ENCODE results near the gene B4GALT5.

The B4GALT5 gene

GRCh38 chr20:49756241-49756640 is 42.6 kb upstream of the B4GALT5 start:
- H3K4me3 ChIP-seq (ENCODE audit: low read length): no peak overlapping the region
- TF ChIP-seq, protein P1, sequence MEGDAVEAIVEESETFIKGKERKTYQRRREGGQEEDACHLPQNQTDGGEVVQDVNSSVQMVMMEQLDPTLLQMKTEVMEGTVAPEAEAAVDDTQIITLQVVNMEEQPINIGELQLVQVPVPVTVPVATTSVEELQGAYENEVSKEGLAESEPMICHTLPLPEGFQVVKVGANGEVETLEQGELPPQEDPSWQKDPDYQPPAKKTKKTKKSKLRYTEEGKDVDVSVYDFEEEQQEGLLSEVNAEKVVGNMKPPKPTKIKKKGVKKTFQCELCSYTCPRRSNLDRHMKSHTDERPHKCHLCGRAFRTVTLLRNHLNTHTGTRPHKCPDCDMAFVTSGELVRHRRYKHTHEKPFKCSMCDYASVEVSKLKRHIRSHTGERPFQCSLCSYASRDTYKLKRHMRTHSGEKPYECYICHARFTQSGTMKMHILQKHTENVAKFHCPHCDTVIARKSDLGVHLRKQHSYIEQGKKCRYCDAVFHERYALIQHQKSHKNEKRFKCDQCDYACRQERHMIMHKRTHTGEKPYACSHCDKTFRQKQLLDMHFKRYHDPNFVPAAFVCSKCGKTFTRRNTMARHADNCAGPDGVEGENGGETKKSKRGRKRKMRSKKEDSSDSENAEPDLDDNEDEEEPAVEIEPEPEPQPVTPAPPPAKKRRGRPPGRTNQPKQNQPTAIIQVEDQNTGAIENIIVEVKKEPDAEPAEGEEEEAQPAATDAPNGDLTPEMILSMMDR (IDR thresholded peaks at IDR 0.05; ENCODE audit: insufficient read depth, low read depth, low read length, missing control alignments): no peak
- no peak for DNase-seq (ENCODE audit: low read depth)

DNA sequence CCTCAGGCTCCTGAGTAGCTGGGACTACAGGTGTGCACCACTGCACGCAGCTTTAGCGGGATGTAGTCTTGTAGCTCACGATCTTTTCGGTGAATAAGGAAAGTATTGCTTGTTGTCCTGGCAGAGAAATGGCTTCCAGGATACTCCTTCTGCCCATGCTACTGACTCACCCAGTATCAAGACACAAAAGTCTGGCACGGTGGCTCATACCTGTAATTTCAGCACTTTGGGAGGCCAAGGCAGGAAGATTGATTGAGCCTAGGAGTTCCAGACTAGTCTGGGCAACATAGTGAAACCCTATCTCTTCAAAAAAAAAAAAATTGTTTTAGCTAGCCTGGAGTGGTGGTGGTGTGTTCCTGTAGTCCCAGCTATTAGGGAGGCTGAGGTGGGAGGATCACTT is 40.9 kb upstream of the B4GALT5 start:
- peak; percentile 43 for DNase-seq (ENCODE audit: low read depth)
- H3K4me3 ChIP-seq (ENCODE audit: low read length): no peak overlapping the region
- TF ChIP-seq, protein P1 (IDR thresholded peaks at IDR 0.05; ENCODE audit: insufficient read depth, low read depth, low read length, missing control alignments): no peak

- no peak overlapping the region for H3K4me3 ChIP-seq (ENCODE audit: low read length)
- TF ChIP-seq, protein P1 (IDR thresholded peaks at IDR 0.05; ENCODE audit: insufficient read depth, low read depth, low read length, missing control alignments): no peak
Observed at GRCh38 chr20:49753133-49753532, 39.5 kb upstream of the B4GALT5 start.

GRCh38 chr20:49752201-49752903 is 38.7 kb upstream of the B4GALT5 start:
- TF ChIP-seq, protein P1 (IDR thresholded peaks at IDR 0.05; ENCODE audit: insufficient read depth, low read depth, low read length, missing control alignments): no peak
- H3K4me3 ChIP-seq (ENCODE audit: low read length): no peak overlapping the region

More at GRCh38 chr20:49753133-49753532, 39.5 kb upstream of the B4GALT5 start:
- DNase-seq (ENCODE audit: low read depth): no peak

GRCh38 chr20:49751397-49751736 is 37.7 kb upstream of the B4GALT5 start:
- DNase-seq (ENCODE audit: low read depth): no peak
- TF ChIP-seq, protein P1 (IDR thresholded peaks at IDR 0.05; ENCODE audit: insufficient read depth, low read depth, low read length, missing control alignments): no peak
- H3K4me3 ChIP-seq (ENCODE audit: low read length): no peak overlapping the region

More at GRCh38 chr20:49752201-49752903, 38.7 kb upstream of the B4GALT5 start:
- DNase-seq (ENCODE audit: low read depth): no peak

- H3K4me3 ChIP-seq (ENCODE audit: low read length): no peak overlapping the region
- no peak for DNase-seq (ENCODE audit: low read depth)
- TF ChIP-seq, protein P1 (IDR thresholded peaks at IDR 0.05; ENCODE audit: insufficient read depth, low read depth, low read length, missing control alignments): no peak
Observed at GRCh38 chr20:49750611-49751396, 37.1 kb upstream of the B4GALT5 start.
